HS-27A (cell line): ENCODE data around the gene MYADM.

ENCODE experiments used
- DNase-seq: peaks from one replicate; pipeline ENCODE4 v3.0.0-alpha.2; 2012; ENCODE audit warnings: low read depth, missing footprints

MYADM gene

GRCh38 chr19:53885036-53885435, 17.4 kb downstream of the MYADM start:
- DNase-seq: no peak

GRCh38 chr19:53892301-53892980, 24.8 kb downstream of the MYADM start:
- DNase-seq: no peak

GRCh38 chr19:53892981-53893325, 25.3 kb downstream of the MYADM start:
- no peak for DNase-seq

- DNase-seq: no peak
Measured at GRCh38 chr19:53894707-53895106, 27.0 kb downstream of the MYADM start.

- no peak for DNase-seq
Measured at GRCh38 chr19:53896682-53897081, 29.0 kb downstream of the MYADM start.

- no peak for DNase-seq
Measured at GRCh38 chr19:53897459-53897858, 29.8 kb downstream of the MYADM start.

- no peak for DNase-seq
Measured at GRCh38 chr19:53898166-53898565, 30.5 kb downstream of the MYADM start.

- no peak for DNase-seq
Measured at GRCh38 chr19:53898636-53899341, 31.1 kb downstream of the MYADM start.

- DNase-seq: no peak
Measured at GRCh38 chr19:53900191-53900860, 32.6 kb downstream of the MYADM start.

GRCh38 chr19:53903055-53903680, 35.5 kb downstream of the MYADM start:
- no peak for DNase-seq

GRCh38 chr19:53904909-53905308, 37.2 kb downstream of the MYADM start:
- no peak for DNase-seq

GRCh38 chr19:53905787-53906186, 38.1 kb downstream of the MYADM start:
- DNase-seq: no peak

GRCh38 chr19:53906211-53907192, 38.8 kb downstream of the MYADM start:
- no peak for DNase-seq

GRCh38 chr19:53907193-53907581, 39.5 kb downstream of the MYADM start:
- no peak for DNase-seq

GRCh38 chr19:53907690-53908089, 40.0 kb downstream of the MYADM start:
- DNase-seq: no peak

- no peak for DNase-seq
Measured at GRCh38 chr19:53908106-53908934, 40.6 kb downstream of the MYADM start.

- no peak for DNase-seq
Measured at GRCh38 chr19:53908935-53909415, 41.3 kb downstream of the MYADM start, which contains the start of gene CACNG7. Gene CACNG7 (plus strand): TSS chr19:53909278. CDS start chr19:53912832, 3,554 bp downstream.

GRCh38 chr19:53909471-53910169, 41.9 kb downstream of the MYADM start:
- no peak for DNase-seq

GRCh38 chr19:53910170-53910518, 42.5 kb downstream of the MYADM start:
- DNase-seq: no peak

GRCh38 chr19:53912653-53913052, 45.0 kb downstream of the MYADM start:
- no peak for DNase-seq
